Aorta (tissue), 5 donors: ENCODE results near the gene CASP10. TPM values are rescaled to one million over a fixed set of nuclear protein-coding genes. Genes with fewer than 3 reads are reported as not detected.

Experiments
- ATAC-seq: fragments of 200-7000 bp; cut with Tn5 transposase; one replicate; pipeline ENCODE4 v1.9.1; 2022; ENCODE audit warnings: moderate library complexity; ENCODE audit not compliant: low FRiP score
- DNase-seq, 2 donors: peaks; one replicate each; pipeline ENCODE4 v3.0.0-alpha.2; 2020
- H3K27ac ChIP-seq, 2 donors: one replicate each; pipeline ENCODE4 v1.5.1; 2013; ENCODE audit warnings: low read length in 2 of 2, mild to moderate bottlenecking in 2 of 2, moderate library complexity in 2 of 2, control low read depth in 1 of 2, inconsistent platforms in 1 of 2, low read depth in 1 of 2
- H3K27me3 ChIP-seq, 2 donors: one replicate each; pipeline ENCODE4 v1.6.1; 2013; ENCODE audit warnings: control low read depth in 1 of 2, low read length in 1 of 2, mild to moderate bottlenecking in 1 of 2, moderate library complexity in 1 of 2; ENCODE audit not compliant: insufficient read depth in 2 of 2, control insufficient read depth in 1 of 2
- H3K36me3 ChIP-seq, 2 donors: one replicate each; pipeline ENCODE4 v1.6.1; 2013; ENCODE audit warnings: control low read depth in 1 of 2, low read length in 1 of 2, mild to moderate bottlenecking in 1 of 2; ENCODE audit not compliant: insufficient read depth in 2 of 2, control insufficient read depth in 1 of 2
- H3K4me1 ChIP-seq, 2 donors: one replicate each; pipeline ENCODE4 v1.6.1; 2013; ENCODE audit warnings: low read length in 2 of 2, control low read depth in 1 of 2, mild to moderate bottlenecking in 1 of 2, moderate library complexity in 1 of 2; ENCODE audit not compliant: insufficient read depth in 2 of 2, control insufficient read depth in 1 of 2
- H3K4me3 ChIP-seq, 2 donors: one replicate each; pipeline ENCODE4 v1.5.1; 2013; ENCODE audit warnings: low read length in 2 of 2, control low read depth in 1 of 2, mild to moderate bottlenecking in 1 of 2
- H3K9me3 ChIP-seq: one replicate; pipeline ENCODE4 v1.6.1; 2013; ENCODE audit warnings: mild to moderate bottlenecking, low read length; ENCODE audit not compliant: control insufficient read depth
- WGBS, 2 donors: extraction: QIAGEN DNeasy Blood & Tissue Kit; methylation state at CpG; one replicate each; pipeline ENCODE4 v1.1.7; 2013; 5-methylcytosine and 5-hydroxymethylcytosine counted together
- intact Hi-C, 2 donors: fragments of 100-400 bp; cut with DNase I; formaldehyde crosslinking; loops; one replicate each; pipeline versions ENCODE4 v1.14.2 to v1.15.0; 2022
- polyA plus RNA-seq, 2 donors: library from polyadenylated mRNA; stranded (reverse); fragments of 200-250 nt; gene quantifications; one replicate each; pipeline ENCODE4 v1.2.3, GENCODE V29; 2013
- total RNA-seq, 2 donors: library from RNA; stranded (reverse); fragmentation: NEBNext Ultra II Directional; extraction: Animal tissue kit (Norgen Biotek cat#: 25700); gene quantifications; one replicate each; pipeline ENCODE4 v1.2.1, GENCODE V29; 2021
- donor health status: healthy with polysubstance abuse.
- donor health status: Bipolar disorder and iron deficiency.
- donor health status: DM: no; HTN: no; CAD: no.
- donor health status: DM: no; HTN: no; CAD: no.
- donor health status: DM: yes; HTN: yes; CAD: no.

The CASP10 gene
- total and polyA plus RNA-seq, 4 donors, result 1.1 to 26.1 (median 5.7) TPM

DNA sequence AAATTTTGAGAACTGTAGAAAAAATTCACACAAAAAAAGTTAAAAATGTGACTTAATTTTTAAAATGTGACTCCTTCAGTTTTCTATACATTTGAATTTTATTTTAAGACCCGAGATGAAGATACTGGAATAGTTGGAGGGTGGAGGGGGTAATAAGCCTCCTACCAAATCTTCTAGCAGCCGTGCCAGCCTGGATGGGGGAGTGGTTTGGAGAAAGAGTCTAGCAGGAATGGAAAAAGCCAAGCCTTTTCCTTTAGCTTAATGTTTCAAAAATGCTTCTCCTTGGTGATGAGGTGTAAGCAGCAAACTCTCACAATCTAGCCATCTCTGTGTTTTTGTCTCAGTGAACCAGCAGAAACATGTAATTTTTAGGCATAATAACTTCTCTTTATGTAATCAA, 92.1 kb downstream of the CASP10 start:
- no peaks in the 10 kb centered on the region for H3K27me3 ChIP-seq
- H3K9me3 ChIP-seq, result no peaks in the 10 kb centered on the region
- ATAC-seq, result no peak
- H3K27ac ChIP-seq, result no peak overlapping the region
- H3K4me1 ChIP-seq, result peaks cover 0 to 2% of the 10 kb centered on the region in 2 donors
- H3K36me3 ChIP-seq, result peaks cover 0 to 6% of the 10 kb centered on the region in 2 donors
- WGBS, 2 donors, result 38 to 41% methylated on average over 2 of the region's 2 CpGs
- intact Hi-C loops, result no loop called here
- H3K4me3 ChIP-seq, result no peak overlapping the region
- DNase-seq, result no peak

DNA sequence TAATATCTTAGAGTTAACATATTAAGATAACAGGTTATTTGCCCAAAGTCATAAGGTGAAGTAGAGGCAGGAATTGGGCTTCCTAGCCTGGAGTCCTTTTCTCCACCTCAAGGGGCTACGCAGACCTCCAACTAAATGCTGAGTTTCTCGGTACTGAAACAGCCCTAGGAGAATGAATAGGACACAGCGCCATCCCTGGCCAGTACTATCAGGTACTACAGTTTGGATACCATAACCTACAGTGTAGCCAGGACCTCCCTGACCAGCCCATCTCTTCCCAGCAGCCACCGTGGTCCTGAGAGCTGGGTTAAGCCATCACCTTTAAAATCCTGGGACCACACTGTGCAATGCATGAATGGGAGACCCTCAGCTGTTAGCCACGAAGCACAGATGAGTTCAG, 93.0 kb downstream of the CASP10 start:
- Histone ChIP-seq H3K4me1 (peaks cover 0 to 2% of the 10 kb centered on the region in 2 donors), H3K36me3 (peaks cover 4 to 6% of the 10 kb centered on the region in 2 donors), H3K4me3 (no peak overlapping the region), H3K27ac (no peak overlapping the region), H3K27me3 (no peaks in the 10 kb centered on the region), H3K9me3 (no peaks in the 10 kb centered on the region)
- WGBS, 2 donors, result 64% methylated on average over 5 of the region's 5 CpGs
- intact Hi-C loops, result no loop called here
- ATAC-seq (no peak), DNase-seq (no peak)

DNA sequence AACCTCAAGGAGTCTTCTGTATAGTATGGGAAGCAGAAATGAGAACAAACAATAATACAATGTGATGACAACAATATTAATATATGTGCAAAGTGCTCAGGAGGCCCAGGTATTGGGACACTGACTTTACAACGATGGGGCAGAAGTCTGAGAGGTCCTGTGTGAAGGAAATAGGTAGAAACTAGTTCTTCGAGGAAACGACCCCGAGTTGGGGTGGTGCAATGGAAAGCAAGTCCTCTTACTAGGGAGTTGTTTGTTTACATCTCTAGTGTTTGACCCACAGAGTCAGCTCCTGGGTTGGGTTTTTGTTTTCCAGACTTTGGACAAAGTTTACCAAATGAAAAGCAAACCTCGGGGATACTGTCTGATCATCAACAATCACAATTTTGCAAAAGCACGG, 93.6 kb downstream of the CASP10 start:
- Histone ChIP-seq H3K4me3 (no peak overlapping the region), H3K4me1 (peaks cover 0 to 2% of the 10 kb centered on the region in 2 donors), H3K27ac (no peak overlapping the region), H3K36me3 (peaks cover 4 to 6% of the 10 kb centered on the region in 2 donors), H3K27me3 (no peaks in the 10 kb centered on the region), H3K9me3 (no peaks in the 10 kb centered on the region)
- DNase-seq (no peak), ATAC-seq (no peak)
- WGBS, 2 donors, result 91% methylated on average over 6 of the region's 6 CpGs
- intact Hi-C loops, result no loop called here

Other genes starting within 250 kb of the CASP10 start
- gene ORC2, start 219.5 kb upstream of the CASP10 start, total RNA-seq, result 10 to 100 TPM; 28.8 to 35.6 TPM
- gene ORC2, start 219.5 kb upstream of the CASP10 start, polyA plus RNA-seq, result 10 to 100 TPM in 1 of 2 donors, 1 to 10 TPM in 1; 5.6 to 11.9 TPM
- 10 to 100 TPM; 26.2 to 31.4 TPM for gene HYCC2, start 111.5 kb upstream of the CASP10 start, total RNA-seq
- gene HYCC2, start 111.5 kb upstream of the CASP10 start, polyA plus RNA-seq, result 1 to 10 TPM; 4.8 to 5.3 TPM
- 10 to 100 TPM; 42.7 to 43.2 TPM for gene NDUFB3, start 111.1 kb upstream of the CASP10 start, total RNA-seq
- 100 to 1,000 TPM in 1 of 2 donors, 10 to 100 TPM in 1; 62.8 to 152 TPM for gene NDUFB3, start 111.1 kb upstream of the CASP10 start, polyA plus RNA-seq
- gene CFLAR, start 67.0 kb upstream of the CASP10 start, total RNA-seq, result 100 to 1,000 TPM; 154 to 244 TPM
- gene CFLAR, start 67.0 kb upstream of the CASP10 start, polyA plus RNA-seq, result 10 to 100 TPM; 30.4 to 63.5 TPM
- gene CASP8, start 77.4 kb downstream of the CASP10 start, total RNA-seq, result 10 to 100 TPM; 19.2 to 20.3 TPM
- gene CASP8, start 77.4 kb downstream of the CASP10 start, polyA plus RNA-seq, result 1 to 10 TPM; 5.6 to 9.7 TPM
- gene FLACC1, start 174.2 kb downstream of the CASP10 start, total RNA-seq, result 1 to 10 TPM; 6.1 to 6.7 TPM
- 1 to 10 TPM in 1 of 2 donors, under 1 TPM in 1; 0.75 to 2.5 TPM for gene FLACC1, start 174.2 kb downstream of the CASP10 start, polyA plus RNA-seq